Activated CD4-positive, alpha-beta T cell treated with anti-CD3 and anti-CD28 coated beads, Interleukin-2, amount 10 ng/mL, durations not matched to agents 7 days and 5 days (primary cell): ENCODE measurements around the gene KRTAP4-16. TPM values are rescaled to one million over a fixed set of nuclear protein-coding genes. Genes with fewer than 3 reads are reported as not detected.
"Not testable (repeated sequence)": the region's sequence is repeated elsewhere in the genome, so short reads cannot be mapped to it uniquely, and the experiment has no call there.

Experiments
- CTCF ChIA-PET: fragments of 350-600 bp; sonication (Branson Sonifier 250); formaldehyde crosslinking; loops from one replicate; lab custom pipeline; 2021; ENCODE audit warnings: antibody characterized with exemption; lab: Charles Lee
- POLR2A ChIA-PET: fragments of 350-600 bp; sonication (Branson Sonifier 250); formaldehyde crosslinking; loops from one replicate; lab custom pipeline; 2021; ENCODE audit warnings: antibody characterized with exemption; lab: Charles Lee
- DNase-seq: peaks from one replicate; pipeline ENCODE4 v3.0.0-alpha.2; 2020
- H3K27ac Mint-ChIP-seq: one replicate; pipeline ENCODE4 v1.8.0; 2021; ENCODE audit warnings: mild to moderate bottlenecking, moderate library complexity, mixed read lengths
- H3K27me3 Mint-ChIP-seq: one replicate; pipeline ENCODE4 v1.8.0; 2021; ENCODE audit warnings: mixed read lengths
- H3K36me3 Mint-ChIP-seq: one replicate; pipeline ENCODE4 v1.8.0; 2021; ENCODE audit warnings: low read depth, mixed read lengths
- H3K4me1 Mint-ChIP-seq: one replicate; pipeline ENCODE4 v1.8.0; 2021; ENCODE audit warnings: mixed read lengths
- H3K4me3 Mint-ChIP-seq: one replicate; pipeline ENCODE4 v1.8.0; 2021; ENCODE audit warnings: mild to moderate bottlenecking, moderate library complexity, mixed read lengths
- H3K9me3 Mint-ChIP-seq: one replicate; pipeline ENCODE4 v1.8.0; 2021; ENCODE audit warnings: mixed read lengths
- total RNA-seq, 2 experiments: library from RNA; stranded (reverse); gene quantifications; one replicate each; pipeline ENCODE4 v1.2.3, GENCODE V29; 2021

KRTAP4-16 gene
- total RNA-seq, 2 experiments from 2014 or later = not detected

- not testable (repeated sequence) for H3K36me3 Mint-ChIP-seq
Observed at GRCh38 chr17:41059276-41060051, 42.5 kb downstream of the KRTAP4-16 start.

GRCh38 chr17:41058741-41059140 lies 43.3 kb downstream of the KRTAP4-16 start:
- POLR2A ChIA-PET = no interaction called here
- H3K27me3 Mint-ChIP-seq = peaks cover 29% of the 10 kb centered on the region
- no peak overlapping the region for H3K27ac Mint-ChIP-seq
- H3K4me1 Mint-ChIP-seq = no peaks in the 10 kb centered on the region
- CTCF ChIA-PET = interaction anchor here (0.6 kb wide), 1 partner anchor 348 kb away, joined by 5 read pairs; no protein-coding TSS in a partner anchor
- no peak for DNase-seq
- peaks cover 7% of the 10 kb centered on the region for H3K9me3 Mint-ChIP-seq
- H3K36me3 Mint-ChIP-seq = no peaks in the 10 kb centered on the region
- no peak overlapping the region for H3K4me3 Mint-ChIP-seq

More at GRCh38 chr17:41059276-41060051, 42.5 kb downstream of the KRTAP4-16 start:
- POLR2A ChIA-PET, H3K9me3 Mint-ChIP-seq, H3K4me1 Mint-ChIP-seq, H3K4me3 Mint-ChIP-seq, H3K27ac Mint-ChIP-seq, DNase-seq: not testable (repeated sequence)
- CTCF ChIA-PET = interaction anchor here (0.6 kb wide), 1 partner anchor 347 kb away, joined by 5 read pairs; no protein-coding TSS in a partner anchor
- peaks cover 29% of the 10 kb centered on the region for H3K27me3 Mint-ChIP-seq

GRCh38 chr17:41057547-41057946 lies 44.5 kb downstream of the KRTAP4-16 start:
- DNase-seq = no peak
- Mint-ChIP-seq H3K4me1 (no peaks in the 10 kb centered on the region), H3K9me3 (peaks cover 7% of the 10 kb centered on the region), H3K27me3 (peaks cover 27% of the 10 kb centered on the region), H3K4me3 (no peak overlapping the region), H3K36me3 (no peaks in the 10 kb centered on the region), H3K27ac (no peak overlapping the region)
- ChIA-PET POLR2A (no interaction called here), CTCF (no interaction called here)

GRCh38 chr17:41055130-41055529 lies 46.9 kb downstream of the KRTAP4-16 start, which contains the start of gene KRTAP2-2:
KRTAP2-2 (minus strand) TSS chr17:41055230; CDS start chr17:41055211, 19 bp downstream.
- H3K9me3 Mint-ChIP-seq = not testable (repeated sequence)

GRCh38 chr17:41054556-41054955 lies 47.5 kb downstream of the KRTAP4-16 start:
- DNase-seq, POLR2A ChIA-PET, H3K4me1 Mint-ChIP-seq, H3K4me3 Mint-ChIP-seq, CTCF ChIA-PET, H3K9me3 Mint-ChIP-seq, H3K36me3 Mint-ChIP-seq, H3K27ac Mint-ChIP-seq: not testable (repeated sequence)
- H3K27me3 Mint-ChIP-seq = peaks cover 11% of the 10 kb centered on the region

More at GRCh38 chr17:41055130-41055529, 46.9 kb downstream of the KRTAP4-16 start, which contains the start of gene KRTAP2-2:
- H3K27ac Mint-ChIP-seq, POLR2A ChIA-PET, DNase-seq, H3K36me3 Mint-ChIP-seq, H3K4me1 Mint-ChIP-seq, CTCF ChIA-PET, H3K4me3 Mint-ChIP-seq: not testable (repeated sequence)
- peaks cover 13% of the 10 kb centered on the region for H3K27me3 Mint-ChIP-seq

- no peak for DNase-seq
- Mint-ChIP-seq H3K27ac (no peak overlapping the region), H3K4me3 (no peak overlapping the region), H3K27me3 (peaks cover 8% of the 10 kb centered on the region), H3K4me1 (no peaks in the 10 kb centered on the region), H3K9me3 (peaks cover 7% of the 10 kb centered on the region), H3K36me3 (no peaks in the 10 kb centered on the region)
- ChIA-PET CTCF (no interaction called here), POLR2A (no interaction called here)
Observed at GRCh38 chr17:41054025-41054424, 48.0 kb downstream of the KRTAP4-16 start.

- Mint-ChIP-seq H3K27ac (no peak overlapping the region), H3K4me1 (no peaks in the 10 kb centered on the region), H3K9me3 (peaks cover 5% of the 10 kb centered on the region), H3K27me3 (peaks cover 9% of the 10 kb centered on the region), H3K4me3 (no peak overlapping the region), H3K36me3 (no peaks in the 10 kb centered on the region)
- ChIA-PET POLR2A (no interaction called here), CTCF (no interaction called here)
- DNase-seq = no peak
Observed at GRCh38 chr17:41052566-41052965, 49.4 kb downstream of the KRTAP4-16 start.

Other genes with a start within 250 kb of the KRTAP4-16 start
- not detected for gene KRT12, start 235.0 kb downstream of the KRTAP4-16 start, total RNA-seq
- not detected for gene KRT20, start 217.0 kb downstream of the KRTAP4-16 start, total RNA-seq
- gene KRT23, start 164.6 kb downstream of the KRTAP4-16 start, total RNA-seq = not detected
- gene KRT39, start 135.3 kb downstream of the KRTAP4-16 start, total RNA-seq = not detected
- not detected for gene KRT40, start 117.9 kb downstream of the KRTAP4-16 start, total RNA-seq
- gene KRTAP3-3, start 108.0 kb downstream of the KRTAP4-16 start, total RNA-seq = not detected
- not detected for gene KRTAP3-2, start 102.3 kb downstream of the KRTAP4-16 start, total RNA-seq
- not detected for gene KRTAP3-1, start 93.1 kb downstream of the KRTAP4-16 start, total RNA-seq
- gene KRTAP1-5, start 75.0 kb downstream of the KRTAP4-16 start, total RNA-seq = not detected
- not detected for gene KRTAP1-4, start 72.0 kb downstream of the KRTAP4-16 start, total RNA-seq
- gene KRTAP1-3, start 67.3 kb downstream of the KRTAP4-16 start, total RNA-seq = not detected
- gene KRTAP1-1, start 60.8 kb downstream of the KRTAP4-16 start, total RNA-seq = not detected
- not detected for gene KRTAP2-1, start 54.9 kb downstream of the KRTAP4-16 start, total RNA-seq
- gene KRTAP2-2, start 47.0 kb downstream of the KRTAP4-16 start, total RNA-seq = not detected
- not detected for gene KRTAP2-3, start 42.1 kb downstream of the KRTAP4-16 start, total RNA-seq
- not detected for gene KRTAP2-4, start 36.3 kb downstream of the KRTAP4-16 start, total RNA-seq
- gene KRTAP4-7, start 18.1 kb downstream of the KRTAP4-16 start, total RNA-seq = not detected
- not detected for gene KRTAP4-8, start 4.1 kb downstream of the KRTAP4-16 start, total RNA-seq
- gene KRTAP4-9, start 3.2 kb upstream of the KRTAP4-16 start, total RNA-seq = not detected
- gene KRTAP4-11, start 16.2 kb upstream of the KRTAP4-16 start, total RNA-seq = not detected
- not detected for gene KRTAP4-12, start 22.0 kb upstream of the KRTAP4-16 start, total RNA-seq
- gene KRTAP4-6, start 38.3 kb upstream of the KRTAP4-16 start, total RNA-seq = not detected
- not detected for gene KRTAP4-5, start 47.6 kb upstream of the KRTAP4-16 start, total RNA-seq
- not detected for gene KRTAP4-4, start 58.5 kb upstream of the KRTAP4-16 start, total RNA-seq
- gene KRTAP4-3, start 66.0 kb upstream of the KRTAP4-16 start, total RNA-seq = not detected
- gene KRTAP4-2, start 76.0 kb upstream of the KRTAP4-16 start, total RNA-seq = not detected
- gene KRTAP4-1, start 82.7 kb upstream of the KRTAP4-16 start, total RNA-seq = not detected
- not detected for gene KRTAP9-1, start 87.7 kb upstream of the KRTAP4-16 start, total RNA-seq
- not detected for gene KRTAP9-2, start 124.4 kb upstream of the KRTAP4-16 start, total RNA-seq
- not detected for gene KRTAP9-3, start 130.2 kb upstream of the KRTAP4-16 start, total RNA-seq
- gene KRTAP9-8, start 135.8 kb upstream of the KRTAP4-16 start, total RNA-seq = not detected
- not detected for gene KRTAP9-4, start 147.5 kb upstream of the KRTAP4-16 start, total RNA-seq
- not detected for gene KRTAP9-9, start 153.2 kb upstream of the KRTAP4-16 start, total RNA-seq
- not detected for gene KRTAP9-6, start 163.2 kb upstream of the KRTAP4-16 start, total RNA-seq
- not detected for gene KRTAP9-7, start 173.5 kb upstream of the KRTAP4-16 start, total RNA-seq
- gene KRTAP29-1, start 200.6 kb upstream of the KRTAP4-16 start, total RNA-seq = not detected
- under 1 TPM in 1 of 2 experiments, not detected in 1; 0.12 TPM for gene KRTAP16-1, start 207.1 kb upstream of the KRTAP4-16 start, total RNA-seq
- gene KRTAP17-1, start 213.5 kb upstream of the KRTAP4-16 start, total RNA-seq = not detected
- gene KRT33A, start 248.6 kb upstream of the KRTAP4-16 start, total RNA-seq = not detected